ENCODE data around the gene HIKESHI. TPM values are rescaled to one million over a fixed set of nuclear protein-coding genes. Genes with fewer than 3 reads are reported as not detected.
"Not testable (repeated sequence)": the region's sequence is repeated elsewhere in the genome, so short reads cannot be mapped to it uniquely, and the experiment has no call there.

Gene HIKESHI, protein sequence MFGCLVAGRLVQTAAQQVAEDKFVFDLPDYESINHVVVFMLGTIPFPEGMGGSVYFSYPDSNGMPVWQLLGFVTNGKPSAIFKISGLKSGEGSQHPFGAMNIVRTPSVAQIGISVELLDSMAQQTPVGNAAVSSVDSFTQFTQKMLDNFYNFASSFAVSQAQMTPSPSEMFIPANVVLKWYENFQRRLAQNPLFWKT
- total RNA-seq = 28.7 TPM

DNA sequence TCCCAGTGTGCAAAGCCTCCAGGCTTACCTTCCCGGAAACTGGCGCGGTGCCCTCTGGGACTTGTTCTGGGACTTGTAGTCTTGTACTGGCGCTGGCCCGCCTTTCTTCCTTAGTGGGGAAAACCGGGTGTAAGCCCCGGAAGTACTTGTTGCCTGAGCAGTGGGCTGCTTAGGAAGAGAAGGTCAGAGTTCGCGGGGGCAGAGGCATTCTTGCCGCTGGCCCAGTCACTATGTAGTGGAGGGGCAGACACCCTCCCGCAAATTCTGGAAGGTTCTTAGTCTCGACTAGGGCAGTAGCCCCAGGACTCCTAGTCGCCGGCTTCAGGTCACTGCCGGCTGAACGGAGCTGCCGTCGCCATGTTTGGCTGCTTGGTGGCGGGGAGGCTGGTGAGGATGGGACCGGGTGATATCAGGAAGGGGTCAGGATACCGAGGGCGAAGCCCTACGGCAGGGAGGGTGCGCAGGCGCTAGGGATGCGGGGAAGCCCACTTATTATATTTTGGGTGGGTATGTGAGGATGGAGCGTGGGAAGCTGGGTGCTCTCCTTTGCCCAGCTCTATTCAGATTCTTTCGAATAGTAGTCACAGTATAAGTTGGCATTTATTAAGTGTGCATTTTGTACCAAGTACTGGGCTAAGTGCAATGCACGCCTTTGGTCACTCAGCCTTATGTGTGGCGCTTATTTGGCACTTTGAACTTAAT is at the start of gene HIKESHI:
Gene HIKESHI (plus strand): TSS at position 149 of the 702 bp plus-strand sequence. CDS start 209 bp downstream, at position 358.
- DNase-seq (ENCODE audit: low spot score) = peak; percentile 100

DNA sequence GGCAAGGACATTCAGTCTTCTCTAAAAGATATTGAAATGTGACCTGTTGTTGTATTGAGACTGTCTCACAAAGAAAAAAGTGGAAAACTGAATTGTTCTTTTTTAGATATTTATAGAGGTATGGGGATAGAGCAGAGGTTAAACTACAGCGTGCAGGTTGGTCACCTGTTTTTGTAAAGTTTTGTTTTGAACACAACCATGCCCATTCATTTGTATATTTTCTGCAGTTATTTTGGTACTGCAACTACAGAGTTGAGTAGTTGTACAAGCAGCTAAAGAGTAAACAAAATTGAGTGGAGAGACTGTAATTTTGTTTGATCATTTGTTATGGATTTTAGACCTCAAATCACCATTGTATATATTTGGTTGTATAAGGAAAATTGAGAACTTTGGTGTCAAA is 46.1 kb upstream of the HIKESHI start:
- no peak for DNase-seq (ENCODE audit: low spot score)

DNA sequence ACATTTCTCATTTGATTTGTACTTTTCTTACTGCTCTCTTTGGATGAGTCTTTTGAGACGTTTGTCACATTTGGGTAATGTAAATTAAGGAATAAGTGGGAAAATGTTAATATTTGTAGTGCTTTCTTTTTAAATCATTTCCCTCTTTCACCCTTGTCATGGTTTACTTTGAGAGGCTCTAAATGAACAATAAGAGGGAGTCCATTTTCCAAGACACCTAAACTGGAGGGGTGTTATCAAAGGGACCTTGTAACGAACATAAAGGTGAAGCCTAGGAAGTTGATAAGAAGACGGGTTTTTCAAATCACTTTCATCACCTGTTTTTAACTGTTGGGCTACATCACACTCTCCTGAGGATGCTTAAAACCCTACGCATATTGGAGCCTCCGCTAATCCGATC is 45.4 kb upstream of the HIKESHI start:
- DNase-seq (ENCODE audit: low spot score) = no peak

DNA sequence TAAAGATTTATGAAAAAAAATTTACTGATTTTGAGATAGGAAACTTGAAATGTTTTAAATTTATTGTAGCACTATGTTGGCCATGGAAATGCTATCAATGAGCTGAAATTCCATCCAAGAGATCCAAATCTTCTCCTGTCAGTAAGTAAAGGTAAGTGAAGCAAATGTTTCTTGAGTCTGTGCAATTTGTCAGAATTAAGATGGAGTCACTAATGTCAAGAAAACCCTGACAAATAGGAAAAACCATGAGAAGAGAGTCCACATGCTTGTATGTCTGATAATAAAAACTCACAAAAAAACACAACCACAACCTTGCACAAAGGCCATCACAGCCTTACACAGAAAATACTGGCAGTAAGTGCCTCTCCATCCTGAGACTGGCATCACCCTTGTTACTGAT is 44.6 kb upstream of the HIKESHI start:
- no peak for DNase-seq (ENCODE audit: low spot score)

DNA sequence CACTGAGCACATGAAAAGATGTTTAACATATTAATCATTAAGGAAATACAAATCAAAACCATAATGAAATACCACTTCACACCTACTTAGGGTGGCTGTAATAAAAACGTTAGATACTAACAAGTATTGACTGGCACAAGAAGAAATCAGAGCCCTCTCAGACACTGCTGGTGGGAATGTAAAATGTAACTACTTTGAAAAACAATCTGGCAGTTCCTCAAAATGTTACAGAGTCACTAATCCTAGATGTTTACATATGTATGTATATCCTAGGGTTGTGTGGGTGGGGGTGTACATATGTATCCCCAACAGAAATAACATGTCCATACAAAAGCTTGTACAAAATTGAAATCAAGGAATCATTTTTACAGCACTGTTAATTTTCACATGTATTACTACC is 42.3 kb upstream of the HIKESHI start:
- DNase-seq (ENCODE audit: low spot score) = no peak

DNA sequence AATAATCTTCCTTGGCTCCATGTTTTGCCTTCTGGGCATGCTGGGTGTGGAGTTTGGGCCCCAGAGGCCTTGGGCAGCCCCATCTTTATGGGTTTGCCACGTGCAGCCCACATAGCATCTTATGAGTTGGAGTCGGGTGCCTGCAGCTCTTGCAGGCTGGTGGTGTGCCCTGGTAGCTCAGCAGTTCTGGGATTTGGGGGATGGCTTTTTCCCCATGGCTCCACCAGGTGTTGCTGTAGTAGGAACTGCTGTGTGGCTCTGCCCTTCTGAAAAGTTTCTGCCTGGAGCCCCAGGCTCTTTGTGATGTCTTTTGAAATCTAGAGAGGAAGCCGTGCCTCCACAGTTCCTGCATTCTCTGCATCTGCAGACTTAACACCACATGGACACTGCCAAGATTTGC is 40.7 kb upstream of the HIKESHI start:
- DNase-seq (ENCODE audit: low spot score) = no peak

DNA sequence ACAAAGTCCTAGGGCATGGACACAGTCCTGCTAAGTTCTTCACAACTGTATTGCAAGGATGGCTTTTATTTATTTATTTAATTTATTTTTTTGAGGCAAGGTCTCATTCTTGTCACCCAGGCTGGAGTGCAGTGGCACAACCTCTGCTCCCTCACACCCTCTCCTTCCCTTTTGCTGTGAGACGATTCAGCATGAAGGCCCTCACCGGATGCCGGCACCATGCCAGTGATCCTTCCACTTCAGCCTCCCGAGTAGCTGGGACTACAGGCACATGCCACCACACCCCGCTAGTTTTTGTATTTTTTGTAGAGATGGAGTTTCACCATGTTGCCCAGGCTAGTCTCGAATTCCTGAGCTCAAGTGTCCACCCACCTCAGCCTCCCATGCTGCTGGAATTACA is 39.7 kb upstream of the HIKESHI start:
- no peak for DNase-seq (ENCODE audit: low spot score)

DNA sequence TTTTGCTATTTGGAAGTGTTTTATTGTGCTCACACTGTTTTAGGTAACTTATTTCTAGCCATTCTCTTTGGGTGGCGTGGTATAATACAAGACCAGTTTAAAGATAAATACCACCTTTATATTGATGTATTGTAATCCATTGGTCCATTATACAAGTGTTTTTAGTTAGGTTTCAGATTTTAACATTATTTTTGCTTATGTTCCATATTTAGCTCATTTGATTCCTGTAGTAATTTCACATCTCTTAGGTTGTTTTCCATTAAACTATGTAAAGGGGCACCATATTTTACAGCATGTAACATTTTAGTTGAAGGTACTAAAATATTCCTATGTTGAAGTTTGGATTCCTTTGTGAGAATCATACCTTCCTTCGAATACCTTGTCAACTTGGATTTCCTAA is 37.4 kb upstream of the HIKESHI start:
- no peak for DNase-seq (ENCODE audit: low spot score)

DNA sequence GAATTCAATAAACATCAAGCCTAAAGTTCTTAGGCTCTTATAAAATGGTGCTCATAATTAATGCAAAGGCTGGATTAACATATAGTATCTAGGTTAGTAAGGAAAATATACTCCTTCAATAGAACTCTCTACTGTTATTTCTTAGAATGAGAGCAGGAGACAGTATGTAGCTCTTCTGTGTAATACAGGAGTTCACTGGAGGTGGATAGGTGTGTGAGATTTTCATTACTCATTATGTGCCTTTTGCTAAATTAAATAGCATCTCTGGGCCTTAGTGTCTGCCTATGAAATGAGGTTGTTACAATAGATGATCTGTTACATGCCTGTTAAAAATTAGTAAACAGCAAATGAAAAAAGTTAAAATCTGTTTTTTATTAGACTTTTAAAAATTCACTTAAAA is 36.8 kb upstream of the HIKESHI start:
- no peak for DNase-seq (ENCODE audit: low spot score)

DNA sequence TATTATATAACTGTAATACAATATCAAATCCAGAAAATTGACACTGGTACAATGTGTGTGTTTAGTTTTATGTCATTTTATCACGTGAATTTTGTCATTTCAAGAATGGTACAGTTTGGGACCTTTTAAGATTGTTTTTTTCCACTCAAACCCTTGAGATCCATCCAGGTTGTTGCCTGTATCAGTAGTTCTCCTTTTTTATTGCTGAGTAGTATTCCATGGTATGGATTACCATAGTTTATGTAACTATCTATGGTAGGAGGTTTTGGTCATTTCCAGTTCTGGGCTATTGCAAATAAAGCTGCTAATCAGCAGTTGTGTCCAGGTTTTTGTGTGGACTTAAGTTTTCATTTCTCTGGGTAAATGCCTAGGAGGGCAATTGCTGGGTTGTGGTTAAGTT is 32.4 kb upstream of the HIKESHI start:
- no peak for DNase-seq (ENCODE audit: low spot score)

DNA sequence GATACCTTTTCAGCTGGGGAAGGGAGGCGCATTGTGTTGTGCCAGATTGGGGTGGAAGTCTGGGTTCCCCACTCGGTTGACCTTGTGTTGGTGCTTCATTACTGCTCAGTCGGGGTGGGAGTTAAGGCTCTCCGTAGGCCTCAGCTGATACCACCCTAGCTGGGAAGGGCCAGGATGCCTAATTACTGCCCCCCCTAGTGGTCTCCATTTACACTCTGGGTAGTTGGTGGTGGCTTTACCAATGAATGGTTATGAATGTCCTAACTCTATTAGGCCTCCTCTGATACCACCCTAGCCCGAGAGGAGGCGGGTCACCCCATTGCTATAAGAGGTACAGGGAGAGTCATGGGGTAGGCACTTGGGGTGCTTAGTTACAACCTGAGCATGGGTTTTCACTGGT is 27.5 kb upstream of the HIKESHI start:
- DNase-seq (ENCODE audit: low spot score) = no peak

DNA sequence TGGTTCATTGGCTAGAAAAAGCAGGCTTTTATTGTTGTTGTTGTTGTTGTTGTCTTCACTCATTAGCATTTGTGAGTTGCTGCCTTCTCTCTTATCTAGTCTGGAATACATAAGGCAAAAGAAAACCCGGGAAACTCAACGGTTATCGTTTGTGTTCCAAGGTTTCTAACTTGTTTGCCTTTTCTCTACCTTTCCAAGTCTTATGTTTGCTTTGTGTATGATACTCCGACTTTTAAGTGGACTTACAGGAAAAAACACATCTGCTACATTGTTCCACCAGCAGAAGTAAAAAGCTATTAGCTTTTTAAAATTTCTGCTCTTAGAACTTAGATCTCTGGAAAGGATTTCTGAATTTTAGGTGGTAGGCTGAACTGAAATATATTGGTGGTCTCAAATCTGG is 27.0 kb upstream of the HIKESHI start:
- DNase-seq (ENCODE audit: low spot score) = no peak

DNA sequence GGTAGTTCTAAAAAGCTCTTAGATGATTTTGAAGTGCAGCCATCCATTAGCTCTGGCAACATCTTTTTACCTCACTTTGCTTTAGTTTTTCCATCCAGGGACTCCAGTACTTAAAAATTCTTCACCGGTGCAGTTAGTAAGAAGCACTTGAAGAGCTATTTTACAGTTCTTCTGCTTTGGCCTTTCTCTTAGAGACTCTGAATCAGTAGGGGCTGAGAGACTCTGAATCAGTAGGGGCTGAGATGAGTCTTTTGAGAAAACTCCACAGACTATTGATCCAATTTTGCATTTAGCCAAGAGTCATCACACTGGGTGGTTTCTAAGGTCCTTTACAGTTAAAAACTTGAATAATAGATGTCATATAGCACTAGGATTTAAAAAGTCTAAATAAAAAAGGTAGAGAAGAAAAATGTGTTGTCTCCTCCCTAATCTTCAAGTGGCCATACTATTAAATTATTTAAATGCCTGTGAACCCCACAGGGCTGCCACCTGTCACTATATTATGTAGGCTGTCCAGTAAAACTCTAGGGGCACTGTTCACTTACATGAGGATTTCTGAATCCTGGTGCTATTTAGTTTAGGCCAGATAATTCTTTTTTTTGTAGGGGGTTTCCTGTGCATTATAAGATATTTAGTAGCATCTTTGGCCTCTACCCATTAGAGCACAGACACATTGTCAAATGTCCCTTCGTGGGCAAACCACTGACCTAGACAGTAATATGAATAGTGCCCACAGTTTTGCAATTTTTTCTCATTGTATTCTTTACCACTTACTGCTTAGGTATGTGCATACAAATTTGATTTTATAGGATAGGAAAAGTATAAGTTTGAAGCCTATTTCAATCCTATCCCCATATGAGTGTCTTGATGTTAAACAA is 26.3 kb upstream of the HIKESHI start:
- no peak for DNase-seq (ENCODE audit: low spot score)

DNA sequence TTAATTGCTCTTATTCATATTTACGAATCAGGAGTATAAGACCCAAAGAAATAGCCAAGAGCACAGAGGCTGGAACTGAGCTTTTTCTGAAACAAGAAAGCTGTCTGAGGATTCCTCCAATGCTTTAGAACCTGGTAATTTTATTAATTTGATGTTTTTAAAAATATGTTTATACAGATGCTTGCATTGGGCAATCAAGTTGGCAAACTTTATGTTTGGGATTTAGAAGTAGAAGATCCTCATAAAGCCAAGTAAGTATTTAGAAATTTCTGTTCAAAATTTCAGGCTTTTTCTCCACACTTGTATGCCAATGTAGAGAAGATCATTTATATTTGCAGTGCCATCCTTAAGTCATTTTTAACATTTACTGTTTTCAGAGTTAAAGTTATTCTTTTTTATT is 24.3 kb upstream of the HIKESHI start:
- DNase-seq (ENCODE audit: low spot score) = no peak

DNA sequence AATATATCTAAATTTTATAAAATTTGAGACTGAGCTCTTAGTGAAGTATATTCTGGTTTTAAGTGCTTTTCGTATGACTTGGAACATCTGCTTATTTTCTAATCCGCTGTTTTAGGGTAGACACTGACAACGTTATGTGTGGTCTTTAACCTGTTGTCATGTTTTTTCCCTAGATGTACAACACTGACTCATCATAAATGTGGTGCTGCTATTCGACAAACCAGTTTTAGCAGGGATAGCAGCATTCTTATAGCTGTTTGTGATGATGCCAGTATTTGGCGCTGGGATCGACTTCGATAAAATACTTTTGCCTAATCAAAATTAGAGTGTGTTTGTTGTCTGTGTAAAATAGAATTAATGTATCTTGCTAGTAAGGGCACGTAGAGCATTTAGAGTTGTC is 23.8 kb upstream of the HIKESHI start:
- DNase-seq (ENCODE audit: low spot score) = no peak

DNA sequence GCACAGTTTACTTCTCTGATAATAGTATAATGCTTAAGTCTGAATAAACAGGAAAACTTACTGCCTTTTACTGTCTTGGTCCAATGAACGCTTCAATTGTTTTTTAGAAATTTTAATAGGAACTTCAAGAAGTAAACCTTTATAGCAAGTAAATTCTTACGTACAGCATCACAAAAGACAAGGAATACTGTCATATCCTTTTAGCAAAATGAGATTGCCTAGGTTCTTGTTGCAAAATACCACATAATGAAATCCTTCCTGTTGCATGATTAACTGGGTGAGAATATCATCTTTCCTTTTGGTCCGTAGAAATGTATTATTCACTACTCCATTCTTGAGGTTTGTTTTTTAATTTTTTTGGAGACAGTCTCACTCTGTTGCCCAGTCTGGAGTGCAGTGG is 22.3 kb upstream of the HIKESHI start:
- no peak for DNase-seq (ENCODE audit: low spot score)

DNA sequence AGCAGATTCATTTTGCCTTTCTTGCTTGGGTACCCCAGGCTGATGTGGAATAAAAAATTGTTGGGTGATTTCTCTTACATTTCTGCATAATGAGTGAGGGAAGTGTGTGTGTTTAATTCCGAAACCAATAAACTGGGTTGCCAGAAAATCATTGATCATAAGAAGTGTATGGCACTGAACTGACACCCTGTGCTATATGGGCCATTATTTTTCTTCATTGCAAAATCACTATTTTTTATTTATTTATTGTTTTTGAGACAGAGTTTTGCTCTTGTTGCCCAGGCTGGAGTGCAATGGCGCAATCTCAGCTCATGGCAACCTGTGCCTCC is 14.6 kb upstream of the HIKESHI start:
- DNase-seq (ENCODE audit: low spot score) = no peak

DNA sequence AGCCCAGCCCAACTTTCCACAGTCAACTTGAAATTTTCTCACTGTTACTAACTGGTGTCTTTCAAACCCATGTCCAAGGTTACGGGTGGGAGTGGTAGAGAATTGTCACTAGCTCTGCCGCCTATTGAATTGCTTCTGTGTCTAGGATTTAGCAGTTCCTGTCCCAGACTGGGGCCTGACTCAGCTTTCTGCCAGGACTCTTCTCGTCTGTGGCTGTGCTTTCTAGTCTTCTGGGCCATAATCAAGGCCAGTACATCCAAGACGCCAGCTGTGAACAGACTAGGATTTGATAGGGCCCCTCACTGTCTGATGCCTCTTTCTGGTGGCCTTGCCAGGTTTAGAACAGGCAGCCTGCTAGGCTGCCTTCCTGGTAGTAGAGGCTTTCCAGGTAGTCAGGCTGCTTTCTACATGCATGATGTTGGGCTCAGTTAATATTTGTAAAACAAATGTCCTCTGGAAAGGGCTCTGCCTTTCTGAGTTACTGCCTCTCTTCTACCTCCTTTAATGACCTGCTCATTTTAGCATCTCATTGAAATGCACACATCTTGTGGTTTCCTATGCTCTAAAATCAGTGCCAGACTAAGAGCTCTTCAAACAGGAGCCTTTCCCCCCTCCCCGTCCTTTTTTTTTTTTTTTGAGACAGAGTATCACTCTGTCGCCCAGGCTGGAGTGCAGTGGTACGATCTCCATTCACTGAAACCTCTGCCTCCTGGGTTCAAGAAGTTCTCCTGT is 13.1 kb upstream of the HIKESHI start:
- no peak for DNase-seq (ENCODE audit: low spot score)

DNA sequence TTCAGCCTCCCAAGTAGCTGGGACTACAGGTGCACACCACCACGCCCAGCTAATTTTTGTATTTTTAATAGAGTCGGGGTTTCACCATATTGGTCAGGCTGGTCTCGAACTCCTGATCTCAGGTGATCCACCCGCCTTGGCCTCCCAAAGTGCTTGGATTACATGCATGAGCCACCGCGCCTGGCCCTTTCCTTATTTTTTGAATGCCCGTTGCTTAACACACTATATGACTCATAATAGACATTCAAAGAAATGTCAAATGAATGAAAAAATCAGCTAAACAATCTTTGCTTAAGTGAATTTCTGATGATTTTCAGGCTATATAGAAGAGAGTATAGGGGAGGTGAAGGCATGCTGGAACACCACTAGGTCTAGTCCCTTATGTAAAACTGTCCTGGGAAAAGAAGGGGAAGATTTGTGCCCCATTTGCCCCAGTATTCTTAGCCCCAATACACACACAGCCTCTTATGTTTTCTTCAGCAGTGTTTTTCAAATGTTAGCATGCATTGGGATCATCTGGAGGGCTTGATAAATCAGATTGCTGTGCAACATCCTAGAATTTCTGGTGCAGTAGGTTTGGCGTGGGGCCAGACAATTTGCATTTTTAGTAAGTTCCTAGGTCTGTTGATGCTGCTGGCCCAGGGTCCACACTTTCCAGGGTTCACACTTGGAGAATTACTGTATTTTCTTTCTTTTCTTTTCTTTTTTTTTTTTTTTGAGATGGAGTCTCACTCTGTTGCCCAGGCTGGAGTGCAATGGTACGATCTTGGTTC is 12.3 kb upstream of the HIKESHI start:
- DNase-seq (ENCODE audit: low spot score) = not testable (repeated sequence)

DNA sequence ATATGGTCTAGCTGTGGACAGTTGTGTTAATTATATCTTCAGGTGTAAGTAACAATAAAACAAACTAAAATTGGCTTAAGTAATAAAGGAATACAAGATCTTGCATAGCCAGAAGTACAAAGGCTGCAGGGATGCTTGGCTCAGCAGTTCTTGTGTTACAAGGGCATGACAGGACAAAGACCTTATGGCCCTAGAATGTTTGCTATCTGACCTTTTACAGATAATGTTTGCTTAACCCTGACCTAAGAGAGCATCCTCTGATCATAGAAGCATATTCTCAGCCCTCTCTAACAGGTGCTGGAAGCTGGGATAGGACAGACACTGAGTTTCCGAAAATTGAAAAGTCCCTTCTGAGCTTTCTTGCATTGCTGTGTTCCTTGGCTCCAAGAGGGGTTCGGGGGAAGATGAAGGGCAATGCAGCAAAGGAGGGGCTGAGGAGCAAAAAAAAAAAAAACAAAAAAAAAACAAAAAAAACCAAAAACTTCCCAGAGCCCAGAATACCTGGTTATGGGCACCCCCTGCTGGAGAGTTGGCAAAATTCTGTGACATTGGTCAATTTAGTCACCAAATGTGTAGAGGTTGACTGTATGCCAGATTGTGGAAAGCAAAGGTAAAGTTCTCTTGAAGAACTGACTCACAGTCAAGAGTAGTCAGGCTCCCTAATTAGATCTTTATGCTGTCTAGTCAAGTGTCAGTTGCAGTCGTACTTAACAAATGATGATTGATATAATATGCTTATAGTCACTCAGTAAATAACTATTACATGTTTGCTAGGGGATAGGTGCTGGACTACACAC is 10.4 kb upstream of the HIKESHI start:
- DNase-seq (ENCODE audit: low spot score) = no peak
